Mononuclear cell (primary cell): Measurements from ENCODE around the gene PRLH. TPM values are rescaled to one million over a fixed set of nuclear protein-coding genes. Genes with fewer than 3 reads are reported as not detected.
"Not testable (repeated sequence)": the region's sequence is repeated elsewhere in the genome, so short reads cannot be mapped to it uniquely, and the experiment has no call there.

ENCODE experiments used
- H3K27me3 ChIP-seq: 2 replicates; pipeline ENCODE4 v1.6.0; 2011; ENCODE audit warnings: low read length, control low read depth; ENCODE audit not compliant: insufficient read depth
- H3K4me1 ChIP-seq: 2 replicates; pipeline ENCODE4 v1.5.1; 2011; ENCODE audit warnings: mild to moderate bottlenecking, low read length, control low read depth; ENCODE audit not compliant: insufficient read depth
- H3K4me3 ChIP-seq: 2 replicates; pipeline ENCODE4 v1.5.1; 2011; ENCODE audit warnings: mild to moderate bottlenecking, low read length, moderate library complexity
- H3K9me3 ChIP-seq: 2 replicates; pipeline ENCODE4 v1.5.1; 2011; ENCODE audit warnings: low read depth, mild to moderate bottlenecking, control low read depth, low read length
- total RNA-seq: library from RNA; depleted of rRNA; stranded (reverse); fragments of >200 nt; gene quantifications from one replicate; pipeline ENCODE4 v1.2.3, GENCODE V29; 2012

PRLH gene
- total RNA-seq, 1 donor, result not detected

DNA sequence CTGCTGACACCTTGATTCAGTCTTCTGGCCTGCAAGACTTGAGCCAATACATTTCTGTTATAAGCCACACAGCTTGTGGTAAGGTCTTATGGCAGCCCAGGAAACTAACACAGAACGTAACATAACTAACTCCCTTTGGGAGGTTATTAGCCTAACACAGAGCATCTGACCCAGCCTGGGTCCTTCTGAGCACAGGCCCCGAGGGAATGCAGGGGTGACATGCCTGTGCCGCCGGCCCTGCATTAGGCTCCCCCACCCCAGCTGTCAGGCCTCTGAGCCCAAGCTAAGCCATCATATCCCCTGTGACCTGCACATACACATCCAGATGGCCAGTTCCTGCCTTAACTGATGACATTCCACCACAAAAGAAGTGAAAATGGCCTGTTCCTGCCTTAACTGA lies 40.1 kb downstream of the PRLH start:
- peaks cover 18% of the 10 kb centered on the region for H3K4me1 ChIP-seq
- H3K9me3 ChIP-seq, H3K4me3 ChIP-seq, H3K27me3 ChIP-seq: not testable (repeated sequence)

DNA sequence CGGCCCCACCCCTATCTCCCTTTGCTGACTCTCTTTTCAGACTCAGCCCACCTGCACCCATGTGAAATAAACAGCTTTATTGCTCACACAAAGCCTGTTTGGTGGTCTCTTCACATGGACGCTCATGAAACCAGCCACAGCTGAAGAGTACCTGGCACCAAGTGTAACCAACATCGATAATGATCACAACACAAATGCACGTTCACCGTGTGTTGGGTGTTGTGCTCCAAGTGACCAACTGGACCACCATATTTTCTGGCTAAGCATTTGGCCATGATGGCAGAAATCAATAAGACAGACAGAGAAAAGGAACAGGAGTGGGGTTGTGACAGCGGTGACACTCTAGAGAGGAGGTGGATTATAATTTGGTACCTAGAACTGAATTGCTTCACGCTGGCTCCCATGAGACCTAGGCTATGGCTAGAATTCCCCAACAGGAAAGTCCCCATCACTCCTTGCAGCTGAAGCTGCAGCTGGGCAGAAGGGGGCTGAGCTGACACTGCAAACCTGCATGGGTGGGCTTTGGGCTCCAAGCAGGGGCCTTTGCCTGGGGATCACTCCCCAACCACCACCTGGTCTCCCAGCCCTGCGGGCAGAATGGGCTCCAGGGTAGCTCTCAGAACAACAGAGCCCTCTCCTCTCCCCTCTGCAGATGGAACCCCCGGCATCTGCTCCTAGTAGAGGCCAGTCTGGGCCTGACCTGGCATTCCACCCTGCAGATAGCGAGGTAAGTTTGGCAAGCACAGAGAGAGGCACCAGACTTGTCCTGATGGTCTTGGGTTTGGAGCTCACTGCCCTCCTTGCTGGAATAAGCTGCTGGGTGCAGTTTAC lies 46.4 kb downstream of the PRLH start:
- H3K4me1 ChIP-seq, result peaks cover 31% of the 10 kb centered on the region
- H3K27me3 ChIP-seq, result peaks cover 2% of the 10 kb centered on the region
- no peak overlapping the region for H3K4me3 ChIP-seq
- no peaks in the 10 kb centered on the region for H3K9me3 ChIP-seq

DNA sequence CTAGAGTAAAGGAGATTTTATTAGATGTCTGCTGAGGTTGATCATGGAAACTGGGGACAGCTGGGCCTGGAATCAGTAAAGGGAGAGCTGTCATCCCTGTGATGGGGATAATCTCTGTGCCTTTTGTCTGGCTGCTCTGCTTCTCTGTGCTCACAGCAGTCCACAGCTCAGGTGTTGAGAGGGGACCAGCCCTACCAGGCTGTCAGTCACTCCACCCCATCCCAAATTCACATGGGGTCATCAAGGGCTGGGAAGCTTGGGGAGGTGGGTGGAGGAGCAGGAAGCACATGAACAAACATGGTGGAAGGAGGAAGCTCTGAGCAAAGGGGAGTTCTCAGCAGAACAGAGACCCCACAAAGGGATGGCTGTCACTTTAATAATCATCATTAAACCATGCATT lies 47.3 kb downstream of the PRLH start:
- no peak overlapping the region for H3K4me3 ChIP-seq
- peaks cover 2% of the 10 kb centered on the region for H3K27me3 ChIP-seq
- peaks cover 31% of the 10 kb centered on the region for H3K4me1 ChIP-seq
- no peaks in the 10 kb centered on the region for H3K9me3 ChIP-seq

DNA sequence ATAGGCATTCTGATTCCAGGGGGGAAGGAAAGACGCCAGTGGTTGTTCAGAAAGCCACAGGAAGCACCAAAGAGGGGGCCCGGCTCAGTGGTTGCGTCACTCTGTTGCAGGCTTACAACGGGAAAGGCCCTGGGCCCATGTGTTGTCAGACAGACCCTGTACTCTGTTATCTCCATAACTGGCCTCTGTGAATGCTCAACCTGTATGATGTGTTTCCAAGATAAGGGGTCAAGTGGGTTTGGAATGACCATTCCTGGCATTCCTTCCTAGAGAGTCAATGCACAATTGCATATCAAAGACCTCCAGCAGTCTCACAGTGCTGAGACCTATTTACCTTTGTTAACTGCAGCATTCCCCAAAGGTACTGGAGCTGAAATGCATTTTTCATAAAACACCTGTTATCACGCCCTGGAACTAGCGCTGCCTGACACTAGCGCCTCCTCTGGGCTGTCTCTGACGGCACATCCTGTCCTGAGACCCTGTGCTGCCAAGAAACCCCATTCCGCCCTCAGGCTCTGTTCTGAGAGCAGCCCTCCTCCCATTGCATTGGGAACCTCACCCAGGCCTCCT lies 47.9 kb downstream of the PRLH start:
- Histone ChIP-seq H3K4me1 (peaks cover 31% of the 10 kb centered on the region), H3K27me3 (peaks cover 2% of the 10 kb centered on the region), H3K4me3 (no peak overlapping the region), H3K9me3 (no peaks in the 10 kb centered on the region)

DNA sequence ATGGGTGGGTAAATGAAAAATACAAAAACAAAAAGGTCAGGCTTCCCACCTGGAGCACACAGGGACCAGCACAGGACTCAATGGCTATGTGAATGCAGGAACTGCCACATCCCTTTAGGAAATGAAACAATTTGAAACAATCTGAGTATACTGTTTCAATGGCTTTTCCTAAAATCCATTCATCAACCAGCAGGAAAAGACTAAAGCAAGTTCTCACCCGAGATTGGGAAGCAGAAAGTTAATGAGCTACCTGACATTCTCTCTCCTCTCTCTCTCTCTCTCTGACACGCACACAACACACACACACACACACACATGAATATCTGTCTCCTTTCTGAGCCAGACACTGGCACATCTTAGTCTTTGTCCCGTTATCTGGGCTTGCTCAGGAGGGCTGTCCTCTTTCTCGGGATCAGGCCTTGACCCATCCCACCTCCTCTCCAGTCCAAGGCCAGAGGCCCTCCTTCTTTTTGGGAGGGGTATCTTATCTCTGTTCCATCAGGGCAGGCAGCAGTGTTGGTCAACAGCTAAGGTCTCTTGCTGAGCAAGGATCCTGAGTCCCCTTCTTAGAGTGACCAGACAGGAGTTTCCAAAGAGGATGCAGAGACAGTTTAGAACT lies 49.4 kb downstream of the PRLH start:
- Histone ChIP-seq H3K4me1 (peaks cover 31% of the 10 kb centered on the region), H3K9me3 (no peaks in the 10 kb centered on the region), H3K4me3 (no peak overlapping the region), H3K27me3 (peaks cover 2% of the 10 kb centered on the region)

DNA sequence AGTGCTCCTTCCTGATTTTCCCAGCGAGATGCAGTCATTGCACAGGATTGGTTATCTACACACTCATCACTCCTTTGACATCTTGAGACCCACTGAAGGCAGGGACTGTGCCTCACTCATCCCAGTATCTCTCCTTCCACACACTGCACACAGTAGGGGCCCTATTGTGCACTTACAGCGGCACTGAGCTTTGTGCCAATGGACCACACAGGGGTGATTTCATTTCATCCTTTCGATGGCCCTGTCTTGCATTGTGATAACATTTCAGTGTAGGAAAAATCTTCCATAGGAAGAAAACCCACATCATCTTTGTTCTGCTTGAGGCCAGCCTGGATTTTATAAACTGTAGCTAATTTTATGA lies 50.0 kb downstream of the PRLH start:
- peaks cover 2% of the 10 kb centered on the region for H3K27me3 ChIP-seq
- H3K4me1 ChIP-seq, result peaks cover 31% of the 10 kb centered on the region
- no peak overlapping the region for H3K4me3 ChIP-seq
- no peaks in the 10 kb centered on the region for H3K9me3 ChIP-seq

Other genes with a start within 250 kb of the PRLH start
- 0.52 TPM for gene COL6A3, start 152.4 kb upstream of the PRLH start, total RNA-seq
- gene MLPH, start 79.3 kb upstream of the PRLH start, total RNA-seq, result not detected
- 0.10 TPM for gene RAB17, start 24.2 kb downstream of the PRLH start, total RNA-seq
- gene LRRFIP1, start 61.0 kb downstream of the PRLH start, total RNA-seq, result 128 TPM
- 3.5 TPM for gene RBM44, start 232.2 kb downstream of the PRLH start, total RNA-seq